Eye (tissue), 1 donor: ENCODE results near the gene DNAJB12.
"Not testable (repeated sequence)": the region's sequence is repeated elsewhere in the genome, so short reads cannot be mapped to it uniquely, and the experiment has no call there.

Experiments used
- DNase-seq: peaks from one replicate; pipeline ENCODE4 v3.0.0-alpha.2; 2015

The DNAJB12 gene

GRCh38 chr10:72315611-72316385, 38.9 kb downstream of the DNAJB12 start:
- DNase-seq = no peak

- DNase-seq = no peak
Measured at GRCh38 chr10:72315054-72315453, 39.7 kb downstream of the DNAJB12 start.

- DNase-seq = no peak
Measured at GRCh38 chr10:72314263-72314662, 40.5 kb downstream of the DNAJB12 start.

GRCh38 chr10:72312865-72313391, 41.8 kb downstream of the DNAJB12 start:
- DNase-seq = no peak

- no peak for DNase-seq
Measured at GRCh38 chr10:72311667-72312066, 43.1 kb downstream of the DNAJB12 start.

- no peak for DNase-seq
Measured at GRCh38 chr10:72310636-72311035, 44.1 kb downstream of the DNAJB12 start.

GRCh38 chr10:72310241-72310633, 44.5 kb downstream of the DNAJB12 start:
- no peak for DNase-seq

GRCh38 chr10:72309290-72310240, 45.2 kb downstream of the DNAJB12 start:
- DNase-seq = peak; percentile 49

- no peak for DNase-seq
Measured at GRCh38 chr10:72308320-72308987, 46.3 kb downstream of the DNAJB12 start.

- DNase-seq = not testable (repeated sequence)
Measured at GRCh38 chr10:72307711-72308110, 47.0 kb downstream of the DNAJB12 start.

GRCh38 chr10:72306215-72306760, 48.4 kb downstream of the DNAJB12 start:
- no peak for DNase-seq

- DNase-seq = no peak
Measured at GRCh38 chr10:72303424-72304128, 51.1 kb downstream of the DNAJB12 start.

GRCh38 chr10:72298592-72299519, 55.9 kb downstream of the DNAJB12 start:
- DNase-seq = no peak

- peak; percentile 99 for DNase-seq
Measured at GRCh38 chr10:72297805-72298591, 56.7 kb downstream of the DNAJB12 start.

GRCh38 chr10:72297281-72297804, 57.4 kb downstream of the DNAJB12 start:
- no peak for DNase-seq

GRCh38 chr10:72296829-72297280, 57.9 kb downstream of the DNAJB12 start:
- DNase-seq = not testable (repeated sequence)

- no peak for DNase-seq
Measured at GRCh38 chr10:72295330-72295910, 59.3 kb downstream of the DNAJB12 start.

- no peak for DNase-seq
Measured at GRCh38 chr10:72292223-72292691, 62.5 kb downstream of the DNAJB12 start.

GRCh38 chr10:72291019-72291532, 63.6 kb downstream of the DNAJB12 start:
- no peak for DNase-seq
